Keratinocyte (primary cell): Measurements from ENCODE around the gene SDCCAG8. TPM values are rescaled to one million over a fixed set of nuclear protein-coding genes. Genes with fewer than 3 reads are reported as not detected.

Experiments used
- DNase-seq: peaks from one replicate; pipeline ENCODE4 v3.0.0-alpha.2; 2011; ENCODE audit warnings: low read depth, missing footprints, low spot score
- FAIRE-seq: peaks from 2 replicates; lab custom pipeline; 2011; peaks lifted over from hg19 to GRCh38; lab: Jason Lieb, UNC
- H2AFZ ChIP-seq: 2 replicates; pipeline ENCODE4 v1.6.0; 2012; ENCODE audit warnings: low read length, control low read depth, inconsistent platforms; ENCODE audit not compliant: control insufficient read depth
- H3K27ac ChIP-seq: 2 replicates; pipeline ENCODE4 v1.5.1; 2011; ENCODE audit warnings: low read length; ENCODE audit not compliant: control insufficient read depth, insufficient read depth
- H3K27me3 ChIP-seq: 3 replicates; pipeline ENCODE4 v1.6.0; 2011; ENCODE audit warnings: low read length; ENCODE audit not compliant: control insufficient read depth, insufficient read depth; ENCODE audit errors: extremely low read depth
- H3K36me3 ChIP-seq, 2 experiments: 2 replicates in 1 of 2; 3 replicates in 1 of 2; pipeline ENCODE4 v1.5.1; 2011; ENCODE audit warnings: low read length in 2 of 2, mild to moderate bottlenecking in 1 of 2; ENCODE audit not compliant: control insufficient read depth in 2 of 2, insufficient read depth in 2 of 2; ENCODE audit errors: extremely low read depth in 1 of 2
- H3K4me1 ChIP-seq: 3 replicates; pipeline ENCODE4 v1.5.1; 2011; ENCODE audit warnings: low read length; ENCODE audit not compliant: control insufficient read depth, insufficient read depth; ENCODE audit errors: extremely low read depth
- H3K4me2 ChIP-seq: 3 replicates; pipeline ENCODE4 v1.6.0; 2011; ENCODE audit warnings: low read depth, low read length; ENCODE audit not compliant: control insufficient read depth, insufficient read depth; ENCODE audit errors: extremely low read depth
- H3K4me3 ChIP-seq, 3 experiments: fragments of 200-600 bp in 1 of 3; sonication (generic) in 1 of 3; 2 replicates in 2 of 3; 3 replicates in 1 of 3; pipeline ENCODE4 v1.5.1; 2011 to 2016; ENCODE audit warnings: low read length in 3 of 3, mild to moderate bottlenecking in 3 of 3, control low read depth in 2 of 3, inconsistent platforms in 1 of 3, low read depth in 1 of 3, mixed read lengths in 1 of 3, mixed run types in 1 of 3, moderate library complexity in 1 of 3; ENCODE audit not compliant: control insufficient read depth in 2 of 3, insufficient read depth in 2 of 3; ENCODE audit errors: extremely low read depth in 1 of 3
- H3K79me2 ChIP-seq: 2 replicates; pipeline ENCODE4 v1.6.0; 2012; ENCODE audit warnings: low read length; ENCODE audit not compliant: control insufficient read depth, insufficient read depth
- H3K9ac ChIP-seq: 3 replicates; pipeline ENCODE4 v1.6.0; 2011; ENCODE audit warnings: low read length; ENCODE audit not compliant: control insufficient read depth, insufficient read depth; ENCODE audit errors: extremely low read depth
- H3K9me1 ChIP-seq: 3 replicates; pipeline ENCODE4 v1.6.0; 2011; ENCODE audit warnings: low read length; ENCODE audit not compliant: control insufficient read depth, insufficient read depth; ENCODE audit errors: extremely low read depth
- H3K9me3 ChIP-seq: 2 replicates; pipeline ENCODE4 v1.5.1; 2012; ENCODE audit warnings: low read depth, low read length; ENCODE audit not compliant: control insufficient read depth
- H4K20me1 ChIP-seq: 3 replicates; pipeline ENCODE4 v1.6.0; 2011; ENCODE audit warnings: low read length; ENCODE audit not compliant: control insufficient read depth, insufficient read depth; ENCODE audit errors: extremely low read depth
- EZH2 ChIP-seq: IDR thresholded peaks from one replicate; pipeline ENCODE4 v1.6.1; 2012; ENCODE audit warnings: inconsistent platforms, mild to moderate bottlenecking, low read length, moderate library complexity
- dilution Hi-C: fragments of 300-500 bp; cut with MboI; formaldehyde crosslinking; loops from one replicate; pipeline ENCODE4 v1.7.0; 2020; ENCODE audit warnings: low sequenced_read_pairs; ENCODE audit not compliant: extremely low pct_ligation_motif_present
- polyA plus RNA-seq, 5 experiments: library from polyadenylated mRNA; depleted of rRNA in 3 of 5; stranded (reverse) in 3 of 5; stranded (forward) in 1 of 5; unstranded in 1 of 5; fragments of >200 nt; gene quantifications; 1 replicate in 1 of 5; 2 replicates in 3 of 5; 3 replicates in 1 of 5; pipeline versions ENCODE4 v1.2.1 to v1.2.3, GENCODE V29; 2011 to 2012; ENCODE audit warnings: missing spikeins in 2 of 5, low read depth in 1 of 5, low replicate concordance in 1 of 5
- TF ChIP-seq, protein P1 (sequence below), 3 experiments: IDR thresholded peaks in 1 of 3; conservative IDR thresholded peaks in 1 of 3; optimal IDR thresholded peaks in 1 of 3; 2 replicates in 2 of 3; 3 replicates in 1 of 3; pipeline versions ENCODE3 to v1.5.1; 2011; ENCODE audit warnings: low read length in 3 of 3, mild to moderate bottlenecking in 3 of 3, moderate library complexity in 2 of 3, control low read depth in 1 of 3, inconsistent platforms in 1 of 3; ENCODE audit not compliant: insufficient read depth in 2 of 3; ENCODE audit errors: extremely low read depth in 1 of 3

Gene SDCCAG8
- polyA plus RNA-seq, 1 donor (not counting 4 experiments of a cell fraction or from before 2014, with no cell fraction given) = 61.6 TPM

GRCh38 chr1:243354511-243355153, 98.8 kb downstream of the SDCCAG8 start:
- H3K9ac ChIP-seq = no peak overlapping the region
- no peak overlapping the region for H3K27ac ChIP-seq
- H4K20me1 ChIP-seq = no peaks in the 10 kb centered on the region
- H3K79me2 ChIP-seq = no peaks in the 10 kb centered on the region
- H3K27me3 ChIP-seq = no peaks in the 10 kb centered on the region
- TF ChIP-seq EZH2 = no peak
- TF ChIP-seq, protein P1, sequence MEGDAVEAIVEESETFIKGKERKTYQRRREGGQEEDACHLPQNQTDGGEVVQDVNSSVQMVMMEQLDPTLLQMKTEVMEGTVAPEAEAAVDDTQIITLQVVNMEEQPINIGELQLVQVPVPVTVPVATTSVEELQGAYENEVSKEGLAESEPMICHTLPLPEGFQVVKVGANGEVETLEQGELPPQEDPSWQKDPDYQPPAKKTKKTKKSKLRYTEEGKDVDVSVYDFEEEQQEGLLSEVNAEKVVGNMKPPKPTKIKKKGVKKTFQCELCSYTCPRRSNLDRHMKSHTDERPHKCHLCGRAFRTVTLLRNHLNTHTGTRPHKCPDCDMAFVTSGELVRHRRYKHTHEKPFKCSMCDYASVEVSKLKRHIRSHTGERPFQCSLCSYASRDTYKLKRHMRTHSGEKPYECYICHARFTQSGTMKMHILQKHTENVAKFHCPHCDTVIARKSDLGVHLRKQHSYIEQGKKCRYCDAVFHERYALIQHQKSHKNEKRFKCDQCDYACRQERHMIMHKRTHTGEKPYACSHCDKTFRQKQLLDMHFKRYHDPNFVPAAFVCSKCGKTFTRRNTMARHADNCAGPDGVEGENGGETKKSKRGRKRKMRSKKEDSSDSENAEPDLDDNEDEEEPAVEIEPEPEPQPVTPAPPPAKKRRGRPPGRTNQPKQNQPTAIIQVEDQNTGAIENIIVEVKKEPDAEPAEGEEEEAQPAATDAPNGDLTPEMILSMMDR (optimal IDR thresholded peaks at IDR 0.05 in 1 of 3, IDR thresholded peaks at IDR 0.05 in 1 of 3, conservative IDR thresholded peaks at IDR 0.05 in 1 of 3; ENCODE audit: extremely low read depth in 1 of 3, insufficient read depth in 2 of 3, low read length in 3 of 3) = no peak
- no peak overlapping the region for H2AFZ ChIP-seq
- no peak overlapping the region for H3K4me3 ChIP-seq
- DNase-seq (no peak), FAIRE-seq (no peak)
- dilution Hi-C loops = no loop called here
- H3K9me3 ChIP-seq = no peaks in the 10 kb centered on the region
- peaks cover 4 to 10% of the 10 kb centered on the region in 2 experiments for H3K36me3 ChIP-seq
- H3K4me1 ChIP-seq = no peaks in the 10 kb centered on the region
- H3K4me2 ChIP-seq = no peak overlapping the region
- H3K9me1 ChIP-seq = no peaks in the 10 kb centered on the region

DNA sequence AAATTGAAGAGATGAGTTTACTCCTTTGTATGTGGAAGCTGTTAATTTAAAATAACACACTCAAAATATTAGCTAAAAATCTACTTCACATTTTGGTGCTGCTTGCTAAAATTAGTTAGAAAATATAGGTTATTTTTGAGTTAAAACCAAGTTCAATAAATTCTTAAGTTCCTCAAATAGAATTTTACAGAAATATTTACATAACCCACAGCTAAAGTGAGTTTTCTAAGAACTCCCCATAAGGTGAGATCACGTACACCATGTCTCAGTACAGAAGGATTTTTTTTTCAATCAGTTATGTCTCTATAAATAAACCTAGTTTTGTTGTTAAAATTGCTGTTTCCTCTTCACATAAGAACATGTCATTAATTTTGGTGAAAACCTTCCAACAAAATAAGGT, 108.0 kb downstream of the SDCCAG8 start:
- no peaks in the 10 kb centered on the region for H3K79me2 ChIP-seq
- no peak for FAIRE-seq
- no peak for DNase-seq
- no peaks in the 10 kb centered on the region for H4K20me1 ChIP-seq
- no peaks in the 10 kb centered on the region for H3K9me3 ChIP-seq
- no peak overlapping the region for H2AFZ ChIP-seq
- no peaks in the 10 kb centered on the region for H3K9me1 ChIP-seq
- TF ChIP-seq, protein P1 (optimal IDR thresholded peaks at IDR 0.05 in 1 of 3, IDR thresholded peaks at IDR 0.05 in 1 of 3, conservative IDR thresholded peaks at IDR 0.05 in 1 of 3; ENCODE audit: extremely low read depth in 1 of 3, insufficient read depth in 2 of 3, low read length in 3 of 3) = no peak
- TF ChIP-seq EZH2 = no peak
- dilution Hi-C loops = no loop called here
- H3K9ac ChIP-seq = no peak overlapping the region
- no peak overlapping the region for H3K27ac ChIP-seq
- peaks cover 0 to 4% of the 10 kb centered on the region in 2 experiments for H3K36me3 ChIP-seq
- H3K4me3 ChIP-seq = no peak overlapping the region
- H3K27me3 ChIP-seq = no peaks in the 10 kb centered on the region
- no peak overlapping the region for H3K4me2 ChIP-seq
- H3K4me1 ChIP-seq = no peaks in the 10 kb centered on the region
